Fibroblast of the aortic adventitia (primary cell): ENCODE data around the gene LAMB3. TPM values are rescaled to one million over a fixed set of nuclear protein-coding genes. Genes with fewer than 3 reads are reported as not detected.
A peak's percentile ranks its signal among the peaks of the same experiment; 100 is the strongest.

Source experiments
- DNase-seq: peaks from one replicate; pipeline ENCODE4 v3.0.0-alpha.2; 2010; ENCODE audit warnings: low read depth
- H3K4me3 ChIP-seq: 2 replicates; pipeline ENCODE4 v1.5.1; 2011; ENCODE audit warnings: low read depth, mild to moderate bottlenecking, control low read depth, low read length, moderate library complexity
- CTCF ChIP-seq: IDR thresholded peaks from 2 replicates; pipeline ENCODE4 v1.5.1; 2011; ENCODE audit warnings: mild to moderate bottlenecking, low read length, control low read depth, inconsistent platforms; ENCODE audit not compliant: insufficient read depth
- total RNA-seq: library from RNA; depleted of rRNA; stranded (reverse); fragments of >200 nt; gene quantifications from 2 replicates; pipeline ENCODE4 v1.2.3, GENCODE V29; 2012; ENCODE audit warnings: low replicate concordance

The LAMB3 gene
- total RNA-seq, 1 donor: 10.3 TPM

GRCh38 chr1:209587789-209588188, 64.4 kb downstream of the LAMB3 start:
- TF ChIP-seq CTCF: no peak
- H3K4me3 ChIP-seq: no peak overlapping the region
- peak; percentile 35 for DNase-seq

GRCh38 chr1:209586221-209586740, 65.9 kb downstream of the LAMB3 start:
- no peak for DNase-seq
- no peak for TF ChIP-seq CTCF
- no peak overlapping the region for H3K4me3 ChIP-seq

GRCh38 chr1:209585672-209586071, 66.6 kb downstream of the LAMB3 start:
- peak overlapping the region; percentile 28 for H3K4me3 ChIP-seq
- peak; percentile 11 for TF ChIP-seq CTCF
- DNase-seq: peak; percentile 53

GRCh38 chr1:209585197-209585596, 67.0 kb downstream of the LAMB3 start:
- H3K4me3 ChIP-seq: no peak overlapping the region
- no peak for TF ChIP-seq CTCF
- DNase-seq: no peak

GRCh38 chr1:209584231-209584672, 68.0 kb downstream of the LAMB3 start:
- DNase-seq: no peak
- no peak overlapping the region for H3K4me3 ChIP-seq
- TF ChIP-seq CTCF: no peak

- no peak within 1 kb of the TSS for H3K4me3 ChIP-seq
- TF ChIP-seq CTCF: no peak
These were observed 68.8 kb downstream of the LAMB3 start, which contains the start of gene CAMK1G for GRCh38 chr1:209583408-209583807. Gene CAMK1G (plus strand): TSS chr1:209583714. CDS start chr1:209594984, 11,270 bp downstream.

GRCh38 chr1:209580577-209580976, 71.6 kb downstream of the LAMB3 start:
- no peak overlapping the region for H3K4me3 ChIP-seq
- TF ChIP-seq CTCF: no peak
- peak; percentile 51 for DNase-seq

More at GRCh38 chr1:209583408-209583807, 68.8 kb downstream of the LAMB3 start, which contains the start of gene CAMK1G:
- DNase-seq: peak; percentile 70
